Activated T-cell treated with anti-CD3 and anti-CD28 coated beads for 1 hour (primary cell): Measurements from ENCODE around the gene FBXL3.

ENCODE experiments used
- DNase-seq: peaks from one replicate; pipeline ENCODE4 v3.0.0-alpha.2; 2020; ENCODE audit warnings: low read depth

FBXL3 gene, protein sequence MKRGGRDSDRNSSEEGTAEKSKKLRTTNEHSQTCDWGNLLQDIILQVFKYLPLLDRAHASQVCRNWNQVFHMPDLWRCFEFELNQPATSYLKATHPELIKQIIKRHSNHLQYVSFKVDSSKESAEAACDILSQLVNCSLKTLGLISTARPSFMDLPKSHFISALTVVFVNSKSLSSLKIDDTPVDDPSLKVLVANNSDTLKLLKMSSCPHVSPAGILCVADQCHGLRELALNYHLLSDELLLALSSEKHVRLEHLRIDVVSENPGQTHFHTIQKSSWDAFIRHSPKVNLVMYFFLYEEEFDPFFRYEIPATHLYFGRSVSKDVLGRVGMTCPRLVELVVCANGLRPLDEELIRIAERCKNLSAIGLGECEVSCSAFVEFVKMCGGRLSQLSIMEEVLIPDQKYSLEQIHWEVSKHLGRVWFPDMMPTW

GRCh38 chr13:77026861-77027621, at the start of gene FBXL3:
Gene FBXL3, minus strand, starts transcription at chr13:77027159. Its CDS starts 5,299 bp downstream, at chr13:77021860.
- peak; percentile 71 for DNase-seq

- no peak for DNase-seq
Measured at GRCh38 chr13:77067519-77067918, 40.6 kb upstream of the FBXL3 start.

DNA sequence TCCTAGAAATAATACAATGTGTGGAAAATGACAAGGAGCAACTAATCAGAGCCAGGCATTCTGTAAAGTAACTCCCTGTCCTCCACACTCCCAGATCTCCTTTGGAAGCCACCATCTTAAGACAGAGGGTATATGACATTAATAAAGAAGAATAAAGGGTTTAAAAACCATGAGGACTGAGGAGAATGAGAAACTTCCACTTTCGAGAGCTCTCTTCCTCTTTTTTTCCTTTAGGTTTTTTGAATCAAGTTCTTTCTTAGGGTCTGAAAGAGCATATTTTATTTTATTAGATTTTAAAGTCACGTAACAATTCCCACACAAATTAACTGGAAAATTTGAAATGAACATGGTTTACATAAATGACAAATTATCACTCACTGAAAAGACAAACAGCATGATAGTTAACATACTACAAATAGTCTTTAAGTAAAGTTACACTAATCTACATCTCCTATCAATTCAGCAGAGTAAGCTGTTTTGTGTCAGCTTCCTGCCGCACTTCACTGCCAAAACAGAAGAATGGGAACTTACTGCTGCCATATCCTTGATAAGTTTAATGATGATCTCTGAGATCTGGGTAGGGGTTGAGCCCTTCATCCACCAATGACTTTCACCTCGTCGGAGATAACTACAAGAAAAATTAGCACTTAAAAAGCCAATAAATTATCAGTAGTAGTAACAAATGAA, 38.6 kb upstream of the FBXL3 start:
- no peak for DNase-seq

GRCh38 chr13:77062097-77062496, 35.1 kb upstream of the FBXL3 start:
- DNase-seq: no peak

- no peak for DNase-seq
Measured at GRCh38 chr13:77061362-77061761, 34.4 kb upstream of the FBXL3 start.

DNA sequence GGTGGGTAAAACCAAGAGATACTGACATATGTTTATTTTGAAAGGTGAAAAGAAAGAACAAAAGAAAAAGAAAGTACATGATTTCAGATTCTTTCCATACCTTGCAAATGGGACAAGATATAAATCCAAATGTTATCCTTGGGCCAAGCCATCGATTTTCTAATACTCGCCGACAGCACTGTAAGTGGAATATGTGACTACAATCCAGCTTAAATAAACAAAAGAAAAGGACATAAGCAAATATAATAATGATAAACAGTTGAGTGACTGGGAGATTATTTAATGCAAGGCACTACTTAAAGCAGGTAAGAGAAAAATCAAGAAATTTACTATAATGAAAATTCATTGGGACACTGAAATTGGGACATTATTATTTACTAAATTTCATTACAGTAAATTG, 29.9 kb upstream of the FBXL3 start:
- DNase-seq: no peak

- no peak for DNase-seq
Measured at GRCh38 chr13:77056382-77056781, 29.4 kb upstream of the FBXL3 start.

DNA sequence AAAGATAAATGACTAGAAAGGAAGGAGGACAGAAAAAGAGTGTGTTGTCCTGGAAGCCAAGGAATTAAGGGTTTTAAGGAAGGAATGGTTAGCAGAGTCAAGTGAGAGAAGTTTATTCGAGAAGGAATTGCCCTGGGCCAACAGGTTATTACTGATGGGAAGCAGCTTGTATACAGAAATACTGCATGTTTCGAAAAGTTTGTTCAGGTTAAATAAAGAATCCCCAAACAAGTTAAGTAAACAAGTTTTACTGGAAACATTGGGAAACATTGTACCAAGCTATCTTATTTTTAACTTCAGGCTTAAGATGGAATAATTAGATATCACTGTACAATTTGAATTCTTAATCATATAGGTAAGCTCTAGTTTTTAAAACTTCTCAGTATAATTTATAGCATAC, 28.2 kb upstream of the FBXL3 start:
- DNase-seq: no peak

GRCh38 chr13:77053192-77053591, 26.2 kb upstream of the FBXL3 start:
- no peak for DNase-seq

DNA sequence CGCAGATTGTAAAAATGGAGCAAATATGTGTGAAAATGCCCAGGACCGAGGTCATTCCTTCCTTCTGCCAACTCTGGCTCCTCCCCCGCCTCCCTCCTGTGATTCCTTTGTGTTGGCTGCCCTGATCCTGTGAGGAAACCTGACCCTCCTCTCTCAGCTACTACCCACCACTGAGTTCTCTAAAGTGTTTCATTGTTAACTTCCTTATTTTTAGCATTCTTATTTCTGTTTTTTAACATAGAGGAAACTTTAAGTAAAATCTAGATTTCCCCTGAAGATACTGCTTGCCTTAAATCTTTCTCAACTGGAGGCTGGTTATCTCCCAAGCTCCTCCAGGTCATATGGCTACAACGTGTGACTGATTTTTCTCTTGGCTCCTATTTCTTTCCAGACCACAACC, 21.7 kb upstream of the FBXL3 start:
- no peak for DNase-seq

- DNase-seq: no peak
Measured at GRCh38 chr13:77047649-77048343, 20.8 kb upstream of the FBXL3 start.

- no peak for DNase-seq
Measured at GRCh38 chr13:77042566-77043177, 15.7 kb upstream of the FBXL3 start.

GRCh38 chr13:77040835-77041234, 13.9 kb upstream of the FBXL3 start:
- no peak for DNase-seq

DNA sequence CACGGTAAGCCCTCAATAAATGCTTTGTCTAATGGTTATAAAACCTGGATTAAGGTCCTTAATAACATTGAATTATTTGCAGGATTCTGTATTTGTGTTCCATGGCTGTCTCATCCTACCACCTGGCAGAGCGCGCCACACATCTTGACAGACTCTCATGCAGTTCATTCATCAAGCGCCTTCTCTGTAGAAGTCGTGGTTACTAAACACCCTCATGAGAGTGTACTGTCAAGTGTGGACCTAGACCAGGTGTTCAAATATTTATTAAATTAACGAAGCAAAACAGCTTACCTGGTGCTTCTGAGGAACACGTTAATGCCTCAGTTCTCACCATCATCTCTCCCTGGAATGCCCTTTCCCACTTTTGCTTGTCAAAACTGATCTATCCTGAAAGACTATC, 13.1 kb upstream of the FBXL3 start:
- DNase-seq: no peak

DNA sequence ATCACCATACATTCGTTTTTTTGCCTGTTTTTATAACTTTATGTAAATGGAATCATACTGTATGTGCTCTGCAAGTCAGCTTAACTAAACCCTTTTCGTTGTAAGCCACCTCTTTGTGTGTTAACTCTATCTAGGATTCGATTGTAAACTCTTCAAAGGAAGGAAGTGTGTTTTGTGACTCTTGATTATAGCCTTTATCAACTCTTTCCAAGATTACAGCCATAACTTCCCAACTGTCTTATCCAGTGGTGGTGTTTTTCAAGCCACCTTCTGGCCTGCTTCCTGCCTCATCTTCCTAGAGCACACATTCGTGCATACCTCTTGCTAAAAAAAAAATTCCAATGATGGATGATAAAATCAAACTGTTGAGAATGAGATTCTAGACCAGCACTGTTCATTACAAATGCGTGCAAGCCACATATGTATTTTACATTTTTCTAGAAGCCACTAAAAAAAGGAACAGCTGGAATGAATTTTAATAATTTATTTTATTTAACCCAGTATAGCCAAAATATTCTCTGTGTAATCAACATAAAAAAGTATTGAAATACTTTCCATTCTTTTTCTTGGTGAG, 12.0 kb upstream of the FBXL3 start:
- no peak for DNase-seq

DNA sequence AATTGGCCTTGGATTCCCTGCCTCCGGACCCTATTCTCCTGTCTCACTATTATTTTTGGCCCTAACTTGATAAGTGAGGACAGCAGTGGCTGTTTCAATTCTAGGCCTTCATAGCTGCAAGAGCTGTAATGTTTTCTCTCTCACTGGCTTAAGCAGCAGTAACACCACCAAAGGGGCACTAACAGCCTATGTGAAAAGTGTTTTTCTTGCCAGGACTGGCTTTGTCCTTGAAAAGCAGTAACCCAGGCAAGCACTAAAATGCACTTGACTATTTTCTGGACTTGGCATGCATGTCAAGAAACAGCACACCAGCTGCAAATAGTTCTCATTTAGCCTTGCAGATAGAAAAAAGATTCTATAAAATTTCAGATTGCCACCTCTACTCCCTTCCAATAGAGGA, 9.3 kb upstream of the FBXL3 start:
- DNase-seq: no peak

DNA sequence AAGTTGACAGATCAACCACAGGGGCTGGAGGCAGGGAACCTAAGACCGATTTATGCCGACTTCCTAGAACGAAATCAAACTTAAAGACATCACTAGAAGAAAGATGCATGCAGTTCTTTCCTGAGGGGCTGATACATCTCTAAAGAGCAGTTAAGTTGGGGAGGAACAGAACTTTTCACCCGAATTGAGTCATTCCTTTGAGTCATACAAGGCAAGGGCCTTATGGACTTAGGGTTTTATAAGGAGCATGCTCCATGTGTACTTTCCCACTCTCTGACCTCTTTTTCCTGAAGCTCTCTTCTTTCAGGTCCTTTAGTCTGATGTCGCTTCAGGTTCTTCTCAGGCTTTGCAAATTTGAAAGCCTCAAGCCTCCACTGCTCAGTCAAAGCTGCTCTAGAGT, 7.9 kb upstream of the FBXL3 start:
- no peak for DNase-seq

DNA sequence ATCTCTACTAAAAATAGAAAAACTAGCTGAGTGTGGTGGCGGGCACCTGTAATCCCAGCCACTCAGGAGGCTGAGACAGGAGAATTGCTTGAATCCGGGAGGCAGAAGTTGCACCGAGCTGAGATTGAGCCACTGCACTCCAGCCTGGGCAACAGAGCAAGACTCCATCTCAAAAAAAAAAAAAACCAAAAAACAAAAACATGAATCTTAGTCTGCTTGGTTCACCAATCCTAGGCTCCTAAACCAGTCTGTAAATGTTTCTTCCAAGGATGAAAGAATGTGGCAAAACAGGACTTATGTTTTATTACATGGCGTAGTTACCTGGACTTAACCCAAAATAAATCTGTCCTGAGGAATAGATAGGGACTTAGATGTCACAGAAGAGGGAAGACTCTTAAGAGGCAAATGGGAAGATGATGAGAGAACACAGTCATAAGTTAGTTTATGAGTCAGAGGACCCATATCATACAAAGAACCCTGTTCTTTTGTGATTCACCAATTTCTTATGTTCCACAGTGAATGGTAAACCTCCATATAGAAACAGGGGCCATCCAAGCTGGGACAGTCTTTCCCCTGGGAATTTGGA, 6.9 kb upstream of the FBXL3 start:
- no peak for DNase-seq

- no peak for DNase-seq
Measured at GRCh38 chr13:77031656-77032243, 4.8 kb upstream of the FBXL3 start.

GRCh38 chr13:77029436-77029835, 2.5 kb upstream of the FBXL3 start:
- DNase-seq: no peak

GRCh38 chr13:77028202-77028601, 1.2 kb upstream of the FBXL3 start:
- no peak for DNase-seq
